Ectodermal cell (in vitro differentiated cells): ENCODE data around the gene VEPH1.

Source experiments
- H3K27ac ChIP-seq: 2 replicates; pipeline ENCODE4 v1.7.0; 2013; ENCODE audit warnings: mild to moderate bottlenecking, low read depth, low read length; ENCODE audit not compliant: insufficient read depth, poor library complexity, severe bottlenecking
- H3K27me3 ChIP-seq: 2 replicates; pipeline ENCODE4 v1.7.0; 2013; ENCODE audit warnings: mild to moderate bottlenecking, low read length; ENCODE audit not compliant: insufficient read depth, control insufficient read depth, poor library complexity, severe bottlenecking
- H3K36me3 ChIP-seq: one replicate; pipeline ENCODE4 v1.7.0; 2013; ENCODE audit warnings: low read length; ENCODE audit not compliant: control insufficient read depth, insufficient read depth
- H3K4me1 ChIP-seq: one replicate; pipeline ENCODE4 v1.7.0; 2013; ENCODE audit warnings: low read length; ENCODE audit not compliant: control insufficient read depth, insufficient read depth
- H3K4me3 ChIP-seq: 2 replicates; pipeline ENCODE4 v1.7.0; 2013; ENCODE audit warnings: low read depth, low read length, control low read depth; ENCODE audit not compliant: insufficient read depth
- H3K9me3 ChIP-seq: 2 replicates; pipeline ENCODE4 v1.7.0; 2013; ENCODE audit warnings: mild to moderate bottlenecking, low read length, moderate library complexity; ENCODE audit not compliant: control insufficient read depth
- WGBS, 2 experiments: methylation state at CpG; one replicate each; pipeline ENCODE4 v1.1.7; 2013; ENCODE audit warnings: missing lambda C conversion rate in 2 of 2; 5-methylcytosine and 5-hydroxymethylcytosine counted together

Gene VEPH1

GRCh38 chr3:157237886-157238285, 265.3 kb downstream of the VEPH1 start:
- WGBS, 2 experiments: 88 to 95% methylated on average over 3 of the region's 3 CpGs
- H3K4me3 ChIP-seq: no peak overlapping the region
- H3K4me1 ChIP-seq: no peaks in the 10 kb centered on the region
- H3K27me3 ChIP-seq: no peaks in the 10 kb centered on the region
- no peaks in the 10 kb centered on the region for H3K9me3 ChIP-seq
- no peaks in the 10 kb centered on the region for H3K36me3 ChIP-seq
- no peak overlapping the region for H3K27ac ChIP-seq

GRCh38 chr3:157235291-157235690, 267.9 kb downstream of the VEPH1 start:
- Histone ChIP-seq H3K9me3 (no peaks in the 10 kb centered on the region), H3K27me3 (no peaks in the 10 kb centered on the region), H3K27ac (no peak overlapping the region), H3K36me3 (no peaks in the 10 kb centered on the region), H3K4me1 (no peaks in the 10 kb centered on the region), H3K4me3 (no peak overlapping the region)
- WGBS, 2 experiments: 95 to 97% methylated on average over 2 of the region's 2 CpGs

- Histone ChIP-seq H3K4me3 (no peak overlapping the region), H3K4me1 (no peaks in the 10 kb centered on the region), H3K36me3 (no peaks in the 10 kb centered on the region), H3K9me3 (no peaks in the 10 kb centered on the region), H3K27me3 (no peaks in the 10 kb centered on the region), H3K27ac (no peak overlapping the region)
- WGBS, 2 experiments: 94 to 98% methylated on average over 5 of the region's 5 CpGs
These were observed 269.3 kb downstream of the VEPH1 start for GRCh38 chr3:157233923-157234322.

- Histone ChIP-seq H3K27me3 (no peaks in the 10 kb centered on the region), H3K4me1 (no peaks in the 10 kb centered on the region), H3K4me3 (no peak overlapping the region), H3K27ac (no peak overlapping the region), H3K9me3 (no peaks in the 10 kb centered on the region), H3K36me3 (no peaks in the 10 kb centered on the region)
- WGBS, 2 experiments: 92% methylated on average over 3 of the region's 3 CpGs
These were observed 271.1 kb downstream of the VEPH1 start for GRCh38 chr3:157232141-157232540.

- Histone ChIP-seq H3K36me3 (no peaks in the 10 kb centered on the region), H3K4me1 (no peaks in the 10 kb centered on the region), H3K4me3 (no peak overlapping the region), H3K9me3 (no peaks in the 10 kb centered on the region), H3K27me3 (no peaks in the 10 kb centered on the region), H3K27ac (no peak overlapping the region)
- WGBS, 2 experiments: 91 to 98% methylated on average over 3 of the region's 3 CpGs
These were observed 272.1 kb downstream of the VEPH1 start for GRCh38 chr3:157231071-157231470.

- no peaks in the 10 kb centered on the region for H3K36me3 ChIP-seq
- no peaks in the 10 kb centered on the region for H3K4me1 ChIP-seq
- WGBS, 2 experiments: 89 to 91% methylated on average over 3 of the region's 3 CpGs
- no peaks in the 10 kb centered on the region for H3K9me3 ChIP-seq
- no peak overlapping the region for H3K27ac ChIP-seq
- no peak overlapping the region for H3K4me3 ChIP-seq
- no peaks in the 10 kb centered on the region for H3K27me3 ChIP-seq
These were observed 276.9 kb downstream of the VEPH1 start for GRCh38 chr3:157226173-157226847.

GRCh38 chr3:157225001-157225400, 278.2 kb downstream of the VEPH1 start:
- Histone ChIP-seq H3K27ac (no peak overlapping the region), H3K4me3 (no peak overlapping the region), H3K9me3 (no peaks in the 10 kb centered on the region), H3K27me3 (no peaks in the 10 kb centered on the region), H3K4me1 (no peaks in the 10 kb centered on the region), H3K36me3 (no peaks in the 10 kb centered on the region)
- WGBS, 2 experiments: 80 to 100% methylated on average over 1 of the region's 1 CpG

- Histone ChIP-seq H3K27ac (no peak overlapping the region), H3K4me1 (no peaks in the 10 kb centered on the region), H3K4me3 (no peak overlapping the region), H3K36me3 (no peaks in the 10 kb centered on the region), H3K27me3 (no peaks in the 10 kb centered on the region), H3K9me3 (no peaks in the 10 kb centered on the region)
- WGBS, 2 experiments: 92 to 100% methylated on average over 2 of the region's 2 CpGs
These were observed 282.3 kb downstream of the VEPH1 start for GRCh38 chr3:157220883-157221282.

GRCh38 chr3:157220211-157220610, 283.0 kb downstream of the VEPH1 start:
- 88 to 90% methylated on average over 1 of the region's 1 CpG for WGBS, 2 experiments
- no peaks in the 10 kb centered on the region for H3K27me3 ChIP-seq
- no peaks in the 10 kb centered on the region for H3K9me3 ChIP-seq
- H3K4me3 ChIP-seq: no peak overlapping the region
- H3K36me3 ChIP-seq: no peaks in the 10 kb centered on the region
- no peak overlapping the region for H3K27ac ChIP-seq
- H3K4me1 ChIP-seq: no peaks in the 10 kb centered on the region

- H3K4me1 ChIP-seq: no peaks in the 10 kb centered on the region
- 94 to 95% methylated on average over 2 of the region's 3 CpGs for WGBS, 2 experiments
- H3K36me3 ChIP-seq: no peaks in the 10 kb centered on the region
- no peak overlapping the region for H3K4me3 ChIP-seq
- H3K27me3 ChIP-seq: no peaks in the 10 kb centered on the region
- H3K27ac ChIP-seq: no peak overlapping the region
- no peaks in the 10 kb centered on the region for H3K9me3 ChIP-seq
These were observed 284.0 kb downstream of the VEPH1 start for GRCh38 chr3:157219215-157219614.
